ENCODE results near the gene IGSF9.

Gene IGSF9

GRCh38 chr1:159931795-159932173 lies 13.6 kb downstream of the IGSF9 start:
- no peak for DNase-seq

GRCh38 chr1:159931101-159931794 lies 14.2 kb downstream of the IGSF9 start:
- DNase-seq = no peak

- no peak for DNase-seq
Observed at GRCh38 chr1:159930634-159931033, 14.8 kb downstream of the IGSF9 start.

- no peak for DNase-seq
Observed at GRCh38 chr1:159930216-159930615, 15.2 kb downstream of the IGSF9 start.

GRCh38 chr1:159929155-159930051 lies 16.0 kb downstream of the IGSF9 start:
- DNase-seq = no peak

- DNase-seq = no peak
Observed at GRCh38 chr1:159928491-159929050, 16.8 kb downstream of the IGSF9 start.

GRCh38 chr1:159927849-159928431 lies 17.5 kb downstream of the IGSF9 start:
- no peak for DNase-seq

- no peak for DNase-seq
Observed at GRCh38 chr1:159927211-159927848, 18.1 kb downstream of the IGSF9 start.

- no peak for DNase-seq
Observed at GRCh38 chr1:159925719-159926078, 19.7 kb downstream of the IGSF9 start.

- DNase-seq = peak in 1 of 2 donors; percentile 50
Observed at GRCh38 chr1:159924791-159925718, 20.4 kb downstream of the IGSF9 start, which contains the start of gene TAGLN2. Gene TAGLN2 (minus strand): TSS chr1:159925507. CDS start chr1:159920509, 4,998 bp downstream.

- peak in 1 of 2 donors; percentile 13 for DNase-seq
Observed at GRCh38 chr1:159924025-159924790, 21.2 kb downstream of the IGSF9 start.

- no peak for DNase-seq
Observed at GRCh38 chr1:159923203-159924024, 22.0 kb downstream of the IGSF9 start.

GRCh38 chr1:159922511-159923202 lies 22.8 kb downstream of the IGSF9 start:
- no peak for DNase-seq

- DNase-seq = no peak
Observed at GRCh38 chr1:159921700-159922504, 23.5 kb downstream of the IGSF9 start.

- no peak for DNase-seq
Observed at GRCh38 chr1:159921251-159921650, 24.2 kb downstream of the IGSF9 start.

GRCh38 chr1:159920651-159921050 lies 24.8 kb downstream of the IGSF9 start:
- no peak for DNase-seq

- no peak for DNase-seq
Observed at GRCh38 chr1:159920202-159920601, 25.2 kb downstream of the IGSF9 start.

GRCh38 chr1:159919236-159919865 lies 26.1 kb downstream of the IGSF9 start:
- DNase-seq = no peak

All from hippocampal formation (tissue), 2 donors.